ENCODE data around the gene AGAP1. TPM values are rescaled to one million over a fixed set of nuclear protein-coding genes. Genes with fewer than 3 reads are reported as not detected.

AGAP1 gene
- total and polyA plus RNA-seq, 2 donors (not counting 3 experiments of a cell fraction or from before 2014, with no cell fraction given), result 10.2 to 20.9 TPM

DNA sequence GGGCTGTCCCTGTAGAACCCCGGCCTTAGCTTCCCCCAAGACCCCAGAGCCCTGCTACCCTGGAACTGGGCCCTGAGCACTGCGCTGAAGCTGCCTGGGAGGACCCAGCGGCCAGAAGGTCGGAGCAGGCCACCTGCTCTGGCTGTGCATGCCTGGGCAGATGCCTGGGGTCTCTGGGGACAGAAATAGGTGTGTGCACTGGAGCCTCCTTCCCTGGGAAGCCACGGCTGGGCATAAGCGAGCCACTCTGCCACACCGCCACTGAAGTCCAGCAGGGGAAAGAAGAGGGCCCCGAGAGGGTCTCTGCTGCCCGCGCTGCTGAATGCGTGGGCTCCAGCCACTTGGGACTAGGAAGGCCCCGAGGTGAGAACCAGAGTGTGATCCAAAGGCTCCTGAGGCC lies 667.7 kb downstream of the AGAP1 start:
- DNase-seq (ENCODE audit: low read depth, low spot score), result no peak
- dilution Hi-C loops (cut with MboI; ENCODE audit: extremely low pct_ligation_motif_present, low sequenced_read_pairs) (no loop called here), intact Hi-C loops (cut with micrococcal nuclease) (no loop called here)
- H3K79me2 ChIP-seq (ENCODE audit: control insufficient read depth, insufficient read depth, low read length), result no peaks in the 10 kb centered on the region
- ChIA-PET POLR2A (no interaction called here), CTCF (interaction anchor here (1.4 to 2.6 kb wide), 3 partner anchors 14 to 382 kb away, joined by 4 to 10 read pairs (median 7); no protein-coding TSS in a partner anchor)
- TF ChIP-seq POLR2A (IDR thresholded peaks at IDR 0.05; ENCODE audit: low read depth, low read length), result no peak
- TF ChIP-seq, protein P1, sequence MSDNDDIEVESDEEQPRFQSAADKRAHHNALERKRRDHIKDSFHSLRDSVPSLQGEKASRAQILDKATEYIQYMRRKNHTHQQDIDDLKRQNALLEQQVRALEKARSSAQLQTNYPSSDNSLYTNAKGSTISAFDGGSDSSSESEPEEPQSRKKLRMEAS (IDR thresholded peaks at IDR 0.05; ENCODE audit: insufficient read depth, insufficient read length), result no peak
- TF ChIP-seq MYC (IDR thresholded peaks at IDR 0.05; ENCODE audit: low read depth, low read length), result no peak
- TF ChIP-seq POLR2AphosphoS5 (IDR thresholded peaks at IDR 0.05; ENCODE audit: insufficient read depth, low read depth, low read length), result no peak
- TF ChIP-seq JUN (IDR thresholded peaks at IDR 0.05; ENCODE audit: borderline replicate concordance, insufficient read depth, insufficient read length, low read depth), result no peak
- TF ChIP-seq GATA2 (IDR thresholded peaks at IDR 0.05; ENCODE audit: insufficient read depth, insufficient read length, low read depth, low read length), result no peak
- TF ChIP-seq, protein P2, sequence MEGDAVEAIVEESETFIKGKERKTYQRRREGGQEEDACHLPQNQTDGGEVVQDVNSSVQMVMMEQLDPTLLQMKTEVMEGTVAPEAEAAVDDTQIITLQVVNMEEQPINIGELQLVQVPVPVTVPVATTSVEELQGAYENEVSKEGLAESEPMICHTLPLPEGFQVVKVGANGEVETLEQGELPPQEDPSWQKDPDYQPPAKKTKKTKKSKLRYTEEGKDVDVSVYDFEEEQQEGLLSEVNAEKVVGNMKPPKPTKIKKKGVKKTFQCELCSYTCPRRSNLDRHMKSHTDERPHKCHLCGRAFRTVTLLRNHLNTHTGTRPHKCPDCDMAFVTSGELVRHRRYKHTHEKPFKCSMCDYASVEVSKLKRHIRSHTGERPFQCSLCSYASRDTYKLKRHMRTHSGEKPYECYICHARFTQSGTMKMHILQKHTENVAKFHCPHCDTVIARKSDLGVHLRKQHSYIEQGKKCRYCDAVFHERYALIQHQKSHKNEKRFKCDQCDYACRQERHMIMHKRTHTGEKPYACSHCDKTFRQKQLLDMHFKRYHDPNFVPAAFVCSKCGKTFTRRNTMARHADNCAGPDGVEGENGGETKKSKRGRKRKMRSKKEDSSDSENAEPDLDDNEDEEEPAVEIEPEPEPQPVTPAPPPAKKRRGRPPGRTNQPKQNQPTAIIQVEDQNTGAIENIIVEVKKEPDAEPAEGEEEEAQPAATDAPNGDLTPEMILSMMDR (IDR thresholded peaks at IDR 0.05; ENCODE audit: extremely low read depth in 1 of 2, insufficient read depth in 1 of 2, low read depth in 1 of 2, low read length in 2 of 2), result no peak
- H2AFZ ChIP-seq (ENCODE audit: low read depth, low read length), result no peak overlapping the region
- H3K4me2 ChIP-seq (ENCODE audit: insufficient read depth, low read length), result no peak overlapping the region
- H3K4me3 ChIP-seq (replicated peaks in 1 of 3; ENCODE audit: insufficient read depth in 1 of 3, low read depth in 1 of 3, low read length in 3 of 3), result no peak overlapping the region
- H3K27ac ChIP-seq (ENCODE audit: insufficient read depth, low read depth, low read length), result no peak overlapping the region
- no peak overlapping the region for H3K9ac ChIP-seq (replicated peaks; ENCODE audit: extremely low read depth, insufficient read depth, low read length)
- no peaks in the 10 kb centered on the region for H3K9me1 ChIP-seq (replicated peaks; ENCODE audit: control insufficient read depth, extremely low read depth, insufficient read depth, low read length)
- H4K20me1 ChIP-seq (replicated peaks; ENCODE audit: control insufficient read depth, extremely low read depth, insufficient read depth, low read length), result no peaks in the 10 kb centered on the region
- peaks cover 0 to 10% of the 10 kb centered on the region in 2 experiments for H3K27me3 ChIP-seq (ENCODE audit: control insufficient read depth in 2 of 2, insufficient read depth in 2 of 2, low read length in 2 of 2)
- no peak for FAIRE-seq
- H3K9me3 ChIP-seq (replicated peaks; ENCODE audit: control insufficient read depth, insufficient read depth, low read length), result no peaks in the 10 kb centered on the region
- peaks cover 10% of the 10 kb centered on the region for H3K4me1 ChIP-seq (ENCODE audit: control insufficient read depth, extremely low read depth, insufficient read depth, low read length)
- BruUV-seq (replicated peaks), result no TSS peak
- no peaks in the 10 kb centered on the region for H3K36me3 ChIP-seq (ENCODE audit: control insufficient read depth in 2 of 2, extremely low read depth in 1 of 2, insufficient read depth in 2 of 2, low read length in 2 of 2)

Data from endothelial cell of umbilical vein (primary cell).